Measurements from ENCODE around the gene CDH23.

GRCh38 chr10:71413581-71413980 lies 16.9 kb downstream of the CDH23 start:
- TF ChIP-seq CTCF (conservative IDR thresholded peaks at IDR 0.05) = no peak
- TF ChIP-seq EZH2 (IDR thresholded peaks at IDR 0.05; ENCODE audit: low read depth) = no peak
